Activated CD4-positive, alpha-beta T cell treated with anti-CD3 and anti-CD28 coated beads, Interleukin-2, amount 10 ng/mL, durations not matched to agents 24 days and 14 days (primary cell): Measurements from ENCODE around the gene WNT3A. TPM values are rescaled to one million over a fixed set of nuclear protein-coding genes. Genes with fewer than 3 reads are reported as not detected.

ENCODE experiments used
- DNase-seq: peaks from one replicate; pipeline ENCODE4 v3.0.0; 2022
- H3K27ac Mint-ChIP-seq: one replicate; pipeline ENCODE4 v1.8.0; 2022; ENCODE audit warnings: mild to moderate bottlenecking, mixed read lengths
- H3K27me3 Mint-ChIP-seq: one replicate; pipeline ENCODE4 v1.8.0; 2022; ENCODE audit warnings: mixed read lengths
- H3K36me3 Mint-ChIP-seq: one replicate; pipeline ENCODE4 v1.8.0; 2022; ENCODE audit warnings: low read depth, mild to moderate bottlenecking, mixed read lengths
- H3K4me1 Mint-ChIP-seq: one replicate; pipeline ENCODE4 v1.8.0; 2021; ENCODE audit warnings: mixed read lengths
- H3K4me3 Mint-ChIP-seq: one replicate; pipeline ENCODE4 v1.8.0; 2022; ENCODE audit warnings: mild to moderate bottlenecking, moderate library complexity, mixed read lengths
- H3K9me3 Mint-ChIP-seq: one replicate; pipeline ENCODE4 v1.8.0; 2021; ENCODE audit warnings: mixed read lengths
- intact Hi-C: fragments of 100-400 bp; cut with micrococcal nuclease; formaldehyde crosslinking; loops from one replicate; pipeline ENCODE4 v1.15.1; 2023
- total RNA-seq: library from RNA; stranded (reverse); gene quantifications from 2 replicates; pipeline ENCODE4 v1.2.3, GENCODE V29; 2022

The WNT3A gene
- total RNA-seq, 1 donor from 2014 or later, result not detected

- no peak for DNase-seq
- H3K9me3 Mint-ChIP-seq, result peaks cover 6% of the 10 kb centered on the region
- peaks cover 16% of the 10 kb centered on the region for H3K27me3 Mint-ChIP-seq
- no peaks in the 10 kb centered on the region for H3K36me3 Mint-ChIP-seq
- H3K4me1 Mint-ChIP-seq, result no peaks in the 10 kb centered on the region
- intact Hi-C loops, result no loop called here
- no peak overlapping the region for H3K27ac Mint-ChIP-seq
- no peak overlapping the region for H3K4me3 Mint-ChIP-seq
Observed at GRCh38 chr1:228050571-228051231, 43.9 kb downstream of the WNT3A start.

GRCh38 chr1:228058172-228058948 is 51.6 kb downstream of the WNT3A start:
- Mint-ChIP-seq H3K4me3 (no peak overlapping the region), H3K4me1 (peaks cover 5% of the 10 kb centered on the region), H3K27me3 (peaks cover 44% of the 10 kb centered on the region), H3K27ac (no peak overlapping the region), H3K36me3 (no peaks in the 10 kb centered on the region), H3K9me3 (no peaks in the 10 kb centered on the region)
- intact Hi-C loops, result no loop called here
- DNase-seq, result no peak

GRCh38 chr1:228058949-228059633 is 52.3 kb downstream of the WNT3A start:
- Mint-ChIP-seq H3K27me3 (peaks cover 42% of the 10 kb centered on the region), H3K36me3 (no peaks in the 10 kb centered on the region), H3K27ac (no peak overlapping the region), H3K4me3 (peak overlapping the region; percentile 80), H3K4me1 (peaks cover 5% of the 10 kb centered on the region), H3K9me3 (no peaks in the 10 kb centered on the region)
- DNase-seq, result peak; percentile 84
- intact Hi-C loops, result loop anchor here (1.0 kb wide), 1 partner anchor 107 kb away; no protein-coding TSS in a partner anchor

GRCh38 chr1:228059634-228060457 is 53.0 kb downstream of the WNT3A start:
- Mint-ChIP-seq H3K4me1 (peaks cover 5% of the 10 kb centered on the region), H3K4me3 (peak overlapping the region; percentile 80), H3K36me3 (no peaks in the 10 kb centered on the region), H3K9me3 (no peaks in the 10 kb centered on the region), H3K27ac (no peak overlapping the region), H3K27me3 (peaks cover 40% of the 10 kb centered on the region)
- intact Hi-C loops, result loop anchor here (1.0 kb wide), 1 partner anchor 106 kb away; no protein-coding TSS in a partner anchor
- DNase-seq, result peak; percentile 90

GRCh38 chr1:228060458-228061190 is 53.8 kb downstream of the WNT3A start:
- no peaks in the 10 kb centered on the region for H3K9me3 Mint-ChIP-seq
- no peak overlapping the region for H3K27ac Mint-ChIP-seq
- intact Hi-C loops, result no loop called here
- DNase-seq, result no peak
- peak overlapping the region; percentile 80 for H3K4me3 Mint-ChIP-seq
- peaks cover 5% of the 10 kb centered on the region for H3K4me1 Mint-ChIP-seq
- H3K36me3 Mint-ChIP-seq, result no peaks in the 10 kb centered on the region
- peaks cover 37% of the 10 kb centered on the region for H3K27me3 Mint-ChIP-seq

GRCh38 chr1:228061411-228062084 is 54.8 kb downstream of the WNT3A start:
- H3K4me3 Mint-ChIP-seq, result peak overlapping the region; percentile 55
- peaks cover 29% of the 10 kb centered on the region for H3K27me3 Mint-ChIP-seq
- H3K27ac Mint-ChIP-seq, result no peak overlapping the region
- H3K4me1 Mint-ChIP-seq, result peaks cover 5% of the 10 kb centered on the region
- H3K36me3 Mint-ChIP-seq, result no peaks in the 10 kb centered on the region
- no peaks in the 10 kb centered on the region for H3K9me3 Mint-ChIP-seq
- no peak for DNase-seq
- intact Hi-C loops, result no loop called here

- no peak overlapping the region for H3K27ac Mint-ChIP-seq
- intact Hi-C loops, result no loop called here
- no peaks in the 10 kb centered on the region for H3K36me3 Mint-ChIP-seq
- DNase-seq, result no peak
- H3K4me3 Mint-ChIP-seq, result no peak overlapping the region
- peaks cover 5% of the 10 kb centered on the region for H3K4me1 Mint-ChIP-seq
- H3K27me3 Mint-ChIP-seq, result peaks cover 26% of the 10 kb centered on the region
- H3K9me3 Mint-ChIP-seq, result no peaks in the 10 kb centered on the region
Observed at GRCh38 chr1:228062085-228062791, 55.4 kb downstream of the WNT3A start.

- no peak overlapping the region for H3K4me3 Mint-ChIP-seq
- no peak for DNase-seq
- H3K36me3 Mint-ChIP-seq, result no peaks in the 10 kb centered on the region
- no peaks in the 10 kb centered on the region for H3K9me3 Mint-ChIP-seq
- peaks cover 26% of the 10 kb centered on the region for H3K27me3 Mint-ChIP-seq
- intact Hi-C loops, result no loop called here
- no peak overlapping the region for H3K27ac Mint-ChIP-seq
- H3K4me1 Mint-ChIP-seq, result peaks cover 5% of the 10 kb centered on the region
Observed at GRCh38 chr1:228062812-228063211, 56.0 kb downstream of the WNT3A start.

GRCh38 chr1:228063251-228064191 is 56.7 kb downstream of the WNT3A start:
- no peak overlapping the region for H3K4me3 Mint-ChIP-seq
- DNase-seq, result no peak
- no peaks in the 10 kb centered on the region for H3K36me3 Mint-ChIP-seq
- intact Hi-C loops, result no loop called here
- H3K27ac Mint-ChIP-seq, result no peak overlapping the region
- no peaks in the 10 kb centered on the region for H3K9me3 Mint-ChIP-seq
- peaks cover 21% of the 10 kb centered on the region for H3K27me3 Mint-ChIP-seq
- H3K4me1 Mint-ChIP-seq, result peaks cover 5% of the 10 kb centered on the region

GRCh38 chr1:228064296-228064695 is 57.5 kb downstream of the WNT3A start:
- no peaks in the 10 kb centered on the region for H3K9me3 Mint-ChIP-seq
- DNase-seq, result no peak
- no peak overlapping the region for H3K4me3 Mint-ChIP-seq
- no peaks in the 10 kb centered on the region for H3K36me3 Mint-ChIP-seq
- H3K27ac Mint-ChIP-seq, result no peak overlapping the region
- peaks cover 5% of the 10 kb centered on the region for H3K4me1 Mint-ChIP-seq
- peaks cover 19% of the 10 kb centered on the region for H3K27me3 Mint-ChIP-seq
- intact Hi-C loops, result no loop called here

- Mint-ChIP-seq H3K9me3 (no peaks in the 10 kb centered on the region), H3K4me1 (peaks cover 5% of the 10 kb centered on the region), H3K27ac (no peak overlapping the region), H3K4me3 (no peak overlapping the region), H3K36me3 (no peaks in the 10 kb centered on the region), H3K27me3 (peaks cover 19% of the 10 kb centered on the region)
- DNase-seq, result no peak
- intact Hi-C loops, result no loop called here
Observed at GRCh38 chr1:228064741-228065542, 58.1 kb downstream of the WNT3A start.
